Hepatocyte (in vitro differentiated cells): ENCODE measurements around the gene SLC2A11.

Experiments
- CTCF ChIP-seq: fragments of 200-600 bp; sonication (generic); IDR thresholded peaks from 2 replicates; pipeline ENCODE4 v1.5.1; 2016; ENCODE audit warnings: antibody characterized with exemption, mild to moderate bottlenecking; ENCODE audit not compliant: poor library complexity
- EZH2 ChIP-seq: fragments of 200-600 bp; sonication (generic); IDR thresholded peaks from 2 replicates; pipeline ENCODE4 v1.6.1; 2016; ENCODE audit warnings: antibody characterized with exemption, mild to moderate bottlenecking, borderline replicate concordance
- EZH2phosphoT487 ChIP-seq: fragments of 200-600 bp; sonication (generic); IDR thresholded peaks from one replicate; pipeline ENCODE4 v1.6.1; 2018; ENCODE audit warnings: antibody characterized with exemption, mild to moderate bottlenecking, low read depth, moderate library complexity; ENCODE audit not compliant: unreplicated experiment, severe bottlenecking

DNA sequence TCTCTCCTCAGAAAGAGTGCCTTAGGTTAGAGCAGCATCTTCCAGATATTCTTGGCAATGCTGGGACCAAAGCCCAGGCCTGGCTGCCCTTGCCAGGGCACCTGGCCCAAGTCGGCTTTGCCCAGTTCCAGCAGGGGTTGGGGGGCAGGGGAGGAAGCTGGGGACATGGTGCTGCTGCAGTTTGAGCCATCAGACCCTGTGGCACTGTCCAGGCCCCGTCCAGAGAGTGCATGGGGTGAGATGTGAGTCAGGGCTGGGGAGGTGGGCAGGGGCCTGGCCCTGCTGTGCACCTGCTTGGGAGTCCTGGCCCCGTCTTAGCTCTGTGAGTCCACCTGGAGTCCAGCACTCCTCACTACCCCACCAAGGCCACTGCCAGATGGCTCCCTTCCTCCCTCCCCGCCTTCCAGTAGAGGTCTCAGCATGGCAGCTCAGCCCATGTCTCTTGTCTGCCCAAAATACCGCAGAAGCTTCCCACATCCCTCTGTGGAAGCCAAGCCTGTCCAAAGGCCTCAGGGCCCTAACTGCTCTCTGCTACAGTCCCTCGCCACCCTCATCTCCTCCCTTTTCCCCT, 35.5 kb upstream of the SLC2A11 start:
- no peak for TF ChIP-seq CTCF
- no peak for TF ChIP-seq EZH2
- TF ChIP-seq EZH2phosphoT487 = no peak
